ENCODE results near the gene PCDHGC5. TPM values are rescaled to one million over a fixed set of nuclear protein-coding genes. Genes with fewer than 3 reads are reported as not detected.

The PCDHGC5 gene
- 0.46 and 0.67 TPM in 2 replicates for total RNA-seq
- 0.02 TPM for total RNA-seq (2013)
- polyA plus RNA-seq = 0.06 and 0.10 TPM in 2 replicates
- 0.14 and 0.69 TPM in 2 replicates for polyA minus RNA-seq

GRCh38 chr5:141488591-141489561 is at the start of gene PCDHGC5:
Gene PCDHGC5, plus strand, starts transcription at chr5:141489081. Its CDS starts 160 bp downstream, at chr5:141489241.
- Histone ChIP-seq H3K36me3 (replicated peaks in 1 of 2; ENCODE audit: control extremely low read depth in 1 of 2, control insufficient read depth in 1 of 2, extremely low read depth in 1 of 2, insufficient read depth in 2 of 2, low read length in 1 of 2) (no peaks in the 10 kb centered on the region), H3K4me2 (replicated peaks; ENCODE audit: low read depth, low read length, poor library complexity, severe bottlenecking) (no peak within 1 kb of the TSS), H3K4me1 (ENCODE audit: control insufficient read depth in 2 of 2, insufficient read depth in 2 of 2, low read length in 2 of 2) (peaks cover 34 to 36% of the 10 kb centered on the region in 2 donors), H2AFZ (ENCODE audit: insufficient read depth, low read depth, low read length, poor library complexity, severe bottlenecking) (no peak within 1 kb of the TSS), H3K4me3 (ENCODE audit: control extremely low read depth in 1 of 5, extremely low read depth in 1 of 5, insufficient read depth in 1 of 5, low read depth in 2 of 5, low read length in 4 of 5) (no peak within 1 kb of the TSS), H4K20me1 (ENCODE audit: control insufficient read depth, insufficient read depth, low read length, poor library complexity, severe bottlenecking) (no peaks in the 10 kb centered on the region), H3K27me3 (replicated peaks in 1 of 4; ENCODE audit: control extremely low read depth in 1 of 4, control insufficient read depth in 3 of 4, insufficient read depth in 4 of 4, low read length in 3 of 4) (peaks cover 0 to 76% (median 35%) of the 10 kb centered on the region in 4 experiments), H3K9ac (ENCODE audit: low read length) (no peak within 1 kb of the TSS), H3K27ac (ENCODE audit: low read length in 2 of 2) (no peak within 1 kb of the TSS), H3K9me3 (ENCODE audit: control extremely low read depth in 1 of 3, control insufficient read depth in 2 of 3, insufficient read depth in 1 of 3, low read length in 2 of 3) (peaks cover 0 to 28% (median 0%) of the 10 kb centered on the region in 3 donors), H3K79me2 (ENCODE audit: control insufficient read depth, insufficient read depth, low read length) (no peaks in the 10 kb centered on the region)
- no peak for DNase-seq
- Mint-ChIP-seq H3K4me1 (peaks cover 27% of the 10 kb centered on the region), H3K27me3 (peaks cover 69% of the 10 kb centered on the region), H3K4me3 (no peak within 1 kb of the TSS), H3K9me3 (ENCODE audit: insufficient read depth) (no peaks in the 10 kb centered on the region), H3K27ac (no peak within 1 kb of the TSS)
- TF ChIP-seq EZH2 (IDR thresholded peaks at IDR 0.05; ENCODE audit: borderline replicate concordance, insufficient read depth, low read depth, low read length, poor library complexity, severe bottlenecking) = no peak
- TF ChIP-seq, protein P1, sequence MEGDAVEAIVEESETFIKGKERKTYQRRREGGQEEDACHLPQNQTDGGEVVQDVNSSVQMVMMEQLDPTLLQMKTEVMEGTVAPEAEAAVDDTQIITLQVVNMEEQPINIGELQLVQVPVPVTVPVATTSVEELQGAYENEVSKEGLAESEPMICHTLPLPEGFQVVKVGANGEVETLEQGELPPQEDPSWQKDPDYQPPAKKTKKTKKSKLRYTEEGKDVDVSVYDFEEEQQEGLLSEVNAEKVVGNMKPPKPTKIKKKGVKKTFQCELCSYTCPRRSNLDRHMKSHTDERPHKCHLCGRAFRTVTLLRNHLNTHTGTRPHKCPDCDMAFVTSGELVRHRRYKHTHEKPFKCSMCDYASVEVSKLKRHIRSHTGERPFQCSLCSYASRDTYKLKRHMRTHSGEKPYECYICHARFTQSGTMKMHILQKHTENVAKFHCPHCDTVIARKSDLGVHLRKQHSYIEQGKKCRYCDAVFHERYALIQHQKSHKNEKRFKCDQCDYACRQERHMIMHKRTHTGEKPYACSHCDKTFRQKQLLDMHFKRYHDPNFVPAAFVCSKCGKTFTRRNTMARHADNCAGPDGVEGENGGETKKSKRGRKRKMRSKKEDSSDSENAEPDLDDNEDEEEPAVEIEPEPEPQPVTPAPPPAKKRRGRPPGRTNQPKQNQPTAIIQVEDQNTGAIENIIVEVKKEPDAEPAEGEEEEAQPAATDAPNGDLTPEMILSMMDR (IDR thresholded peaks at IDR 0.05) = no peak
- 85% methylated on average over 10 of the region's 14 CpGs for WGBS (ENCODE audit: insufficient coverage)
- no peak for ATAC-seq (ENCODE audit: low read depth)
- ChIA-PET POLR2A (interaction anchor here (0.6 kb wide), 1 partner anchor 1531 kb away, joined by 7 read pairs; no protein-coding TSS in a partner anchor), CTCF (interaction anchor here (0.6 to 2.0 kb wide), 4 partner anchors 18 to 50 kb away, joined by 3 to 7 read pairs (median 3); no protein-coding TSS in a partner anchor)
- intact Hi-C loops (cut with micrococcal nuclease) = no loop called here
